Effector CD8-positive, alpha-beta T cell (primary cell): ENCODE measurements around the gene AOPEP.

Source experiments
- DNase-seq: peaks from one replicate; lab custom pipeline; 2025; lab: John Stamatoyannopoulos, UW

AOPEP gene

GRCh38 chr9:94899464-94900221 is 173.1 kb downstream of the AOPEP start:
- no peak for DNase-seq

- no peak for DNase-seq
Observed at GRCh38 chr9:94900222-94901018, 173.9 kb downstream of the AOPEP start.

- DNase-seq, result no peak
Observed at GRCh38 chr9:94901019-94901363, 174.5 kb downstream of the AOPEP start.

GRCh38 chr9:94903961-94904421 is 177.5 kb downstream of the AOPEP start:
- no peak for DNase-seq

GRCh38 chr9:94904806-94905205 is 178.3 kb downstream of the AOPEP start:
- DNase-seq, result no peak

- DNase-seq, result no peak
Observed at GRCh38 chr9:94905606-94906005, 179.1 kb downstream of the AOPEP start.

- DNase-seq, result no peak
Observed at GRCh38 chr9:94906181-94906580, 179.7 kb downstream of the AOPEP start.

GRCh38 chr9:94906713-94907112 is 180.2 kb downstream of the AOPEP start:
- no peak for DNase-seq

GRCh38 chr9:94907264-94907936 is 180.9 kb downstream of the AOPEP start:
- no peak for DNase-seq

- no peak for DNase-seq
Observed at GRCh38 chr9:94908011-94908563, 181.6 kb downstream of the AOPEP start.

- no peak for DNase-seq
Observed at GRCh38 chr9:94908583-94909249, 182.2 kb downstream of the AOPEP start.

- no peak for DNase-seq
Observed at GRCh38 chr9:94909250-94909894, 182.9 kb downstream of the AOPEP start.

GRCh38 chr9:94909965-94910730 is 183.6 kb downstream of the AOPEP start:
- DNase-seq, result no peak

GRCh38 chr9:94911211-94911610 is 184.7 kb downstream of the AOPEP start:
- DNase-seq, result no peak

GRCh38 chr9:94911986-94912635 is 185.6 kb downstream of the AOPEP start:
- DNase-seq, result no peak

- DNase-seq, result no peak
Observed at GRCh38 chr9:94912700-94913249, 186.3 kb downstream of the AOPEP start.

- DNase-seq, result no peak
Observed at GRCh38 chr9:94913550-94913949, 187.1 kb downstream of the AOPEP start.

- DNase-seq, result no peak
Observed at GRCh38 chr9:94915476-94916450, 189.3 kb downstream of the AOPEP start.
